A673 (cell line): Measurements from ENCODE around the gene WFDC10B. TPM values are rescaled to one million over a fixed set of nuclear protein-coding genes. Genes with fewer than 3 reads are reported as not detected.

Experiments used
- BruUV-seq: library from RNA; stranded (reverse); fragments of 400-500 nt; replicated peaks from 2 replicates; lab custom pipeline; 2021; lab: Mats Ljungman, UMichigan
- CTCF ChIA-PET: fragments of 300-600 bp; sonication (Branson Sonifier 250); formaldehyde crosslinking; loops from one replicate; lab custom pipeline; 2022; ENCODE audit warnings: antibody characterized with exemption; lab: Charles Lee
- POLR2A ChIA-PET: fragments of 300-600 bp; sonication (Branson Sonifier 250); formaldehyde crosslinking; loops from one replicate; lab custom pipeline; 2022; ENCODE audit warnings: antibody characterized with exemption; ENCODE audit not compliant: low non-redundant PET; lab: Charles Lee
- DNase-seq: peaks from one replicate; pipeline ENCODE4 v3.0.0-alpha.2; 2015; ENCODE audit warnings: low spot score
- H3K27ac ChIP-seq: fragments of 200-600 bp; sonication (generic); 2 replicates; pipeline ENCODE4 v1.5.1; 2016; ENCODE audit warnings: mixed run types, low read depth, mild to moderate bottlenecking, mixed read lengths, antibody characterized with exemption, low read length; ENCODE audit not compliant: poor library complexity, severe bottlenecking
- H3K27me3 ChIP-seq: fragments of 200-600 bp; sonication (generic); replicated peaks from 2 replicates; pipeline ENCODE4 v1.6.1; 2017; ENCODE audit warnings: mixed run types, low read depth, mild to moderate bottlenecking, mixed read lengths, antibody characterized with exemption, low read length; ENCODE audit not compliant: insufficient read depth, poor library complexity
- H3K36me3 ChIP-seq: fragments of 200-600 bp; sonication (generic); 2 replicates; pipeline ENCODE4 v1.6.1; 2016; ENCODE audit warnings: mixed run types, mild to moderate bottlenecking, mixed read lengths, antibody characterized with exemption, low read length; ENCODE audit not compliant: insufficient read depth, poor library complexity, severe bottlenecking
- H3K4me1 ChIP-seq: fragments of 200-600 bp; sonication (generic); 2 replicates; pipeline ENCODE4 v1.6.1; 2017; ENCODE audit warnings: mixed run types, mild to moderate bottlenecking, mixed read lengths, antibody characterized with exemption, low read length; ENCODE audit not compliant: insufficient read depth, poor library complexity, severe bottlenecking
- H3K4me3 ChIP-seq: fragments of 200-600 bp; sonication (generic); 2 replicates; pipeline ENCODE4 v1.5.1; 2016; ENCODE audit warnings: low read depth, mixed run types, mild to moderate bottlenecking, mixed read lengths, low read length; ENCODE audit not compliant: poor library complexity, severe bottlenecking
- H3K9me3 ChIP-seq: fragments of 200-600 bp; sonication (generic); 2 replicates; pipeline ENCODE4 v1.6.1; 2016; ENCODE audit warnings: mixed run types, low read depth, mild to moderate bottlenecking, mixed read lengths, antibody characterized with exemption, low read length; ENCODE audit not compliant: poor library complexity, severe bottlenecking
- EZH2 ChIP-seq: fragments of 200-600 bp; sonication (generic); IDR thresholded peaks from 2 replicates; pipeline ENCODE4 v1.6.1; 2017; ENCODE audit warnings: borderline replicate concordance, low read depth, mild to moderate bottlenecking, mixed read lengths, antibody characterized with exemption, low read length; ENCODE audit not compliant: poor library complexity, severe bottlenecking
- intact Hi-C: fragments of 100-400 bp; cut with micrococcal nuclease; formaldehyde crosslinking; loops from one replicate; pipeline ENCODE4 v1.10.0; 2022; ENCODE audit not compliant: unreplicated experiment
- total RNA-seq: library from RNA; stranded (reverse); gene quantifications from 2 replicates; pipeline ENCODE4 v1.2.3, GENCODE V29; 2021
- TF ChIP-seq, protein P1 (sequence below): fragments of 300-800, 200-600 bp; sonication (generic); conservative IDR thresholded peaks from 2 replicates; pipeline ENCODE4 v1.5.1; 2017; ENCODE audit warnings: low read depth, mild to moderate bottlenecking, antibody characterized with exemption, low read length, moderate library complexity, mixed read lengths

The WFDC10B gene
- total RNA-seq, 1 experiment from 2014 or later: not detected

DNA sequence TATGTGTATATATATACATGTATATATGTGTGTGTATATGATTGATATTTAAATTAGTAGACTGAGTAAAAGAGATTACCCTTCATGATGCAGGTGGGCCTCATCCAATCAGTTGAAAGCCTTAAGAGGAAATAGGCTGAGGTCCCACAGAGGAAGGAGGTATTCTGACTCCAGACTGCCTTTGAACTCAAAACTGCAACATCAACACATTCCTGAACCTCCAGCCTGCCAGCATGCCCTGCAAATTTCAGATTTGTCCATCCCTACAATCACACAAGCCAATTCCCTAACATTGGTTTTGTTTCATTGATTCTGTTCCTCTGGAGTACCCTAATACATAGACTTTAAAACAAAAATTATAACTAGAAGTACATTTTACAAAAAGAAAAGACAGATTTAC lies 40.2 kb upstream of the WFDC10B start:
- intact Hi-C loops: no loop called here
- H3K27me3 ChIP-seq: peaks cover 18% of the 10 kb centered on the region
- no peaks in the 10 kb centered on the region for H3K36me3 ChIP-seq
- H3K27ac ChIP-seq: no peak overlapping the region
- no peaks in the 10 kb centered on the region for H3K9me3 ChIP-seq
- TF ChIP-seq, protein P1, sequence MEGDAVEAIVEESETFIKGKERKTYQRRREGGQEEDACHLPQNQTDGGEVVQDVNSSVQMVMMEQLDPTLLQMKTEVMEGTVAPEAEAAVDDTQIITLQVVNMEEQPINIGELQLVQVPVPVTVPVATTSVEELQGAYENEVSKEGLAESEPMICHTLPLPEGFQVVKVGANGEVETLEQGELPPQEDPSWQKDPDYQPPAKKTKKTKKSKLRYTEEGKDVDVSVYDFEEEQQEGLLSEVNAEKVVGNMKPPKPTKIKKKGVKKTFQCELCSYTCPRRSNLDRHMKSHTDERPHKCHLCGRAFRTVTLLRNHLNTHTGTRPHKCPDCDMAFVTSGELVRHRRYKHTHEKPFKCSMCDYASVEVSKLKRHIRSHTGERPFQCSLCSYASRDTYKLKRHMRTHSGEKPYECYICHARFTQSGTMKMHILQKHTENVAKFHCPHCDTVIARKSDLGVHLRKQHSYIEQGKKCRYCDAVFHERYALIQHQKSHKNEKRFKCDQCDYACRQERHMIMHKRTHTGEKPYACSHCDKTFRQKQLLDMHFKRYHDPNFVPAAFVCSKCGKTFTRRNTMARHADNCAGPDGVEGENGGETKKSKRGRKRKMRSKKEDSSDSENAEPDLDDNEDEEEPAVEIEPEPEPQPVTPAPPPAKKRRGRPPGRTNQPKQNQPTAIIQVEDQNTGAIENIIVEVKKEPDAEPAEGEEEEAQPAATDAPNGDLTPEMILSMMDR: no peak
- TF ChIP-seq EZH2: no peak
- no peak overlapping the region for H3K4me3 ChIP-seq
- no TSS peak for BruUV-seq
- no peaks in the 10 kb centered on the region for H3K4me1 ChIP-seq
- no peak for DNase-seq
- ChIA-PET CTCF (no interaction called here), POLR2A (no interaction called here)

DNA sequence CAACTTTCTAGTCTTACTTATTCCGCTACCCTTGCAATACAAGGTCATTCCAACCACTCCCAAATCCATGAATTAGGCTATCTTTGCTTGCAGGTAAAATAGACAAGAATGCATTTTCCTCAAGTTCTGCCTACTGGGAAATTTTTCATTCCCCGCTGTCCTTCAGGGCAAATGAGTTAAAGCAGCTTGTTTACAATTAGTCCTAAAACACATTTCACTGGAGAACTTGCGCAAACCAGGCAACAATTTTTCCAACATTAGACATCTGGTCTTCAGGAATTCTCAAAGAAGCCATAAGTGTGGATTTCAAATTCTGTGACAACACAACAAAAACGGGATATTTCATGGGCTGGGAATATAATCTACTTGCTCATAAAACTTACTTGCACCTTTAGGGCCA lies 37.8 kb upstream of the WFDC10B start:
- TF ChIP-seq, protein P1: no peak
- no peak for TF ChIP-seq EZH2
- Histone ChIP-seq H3K27ac (no peak overlapping the region), H3K4me1 (no peaks in the 10 kb centered on the region), H3K4me3 (no peak overlapping the region), H3K36me3 (no peaks in the 10 kb centered on the region), H3K9me3 (no peaks in the 10 kb centered on the region), H3K27me3 (peaks cover 16% of the 10 kb centered on the region)
- ChIA-PET CTCF (no interaction called here), POLR2A (interaction anchor here (0.7 kb wide), 1 partner anchor 8 kb away, joined by 6 read pairs; no protein-coding TSS in a partner anchor)
- intact Hi-C loops: no loop called here
- no peak for DNase-seq
- BruUV-seq: no TSS peak

DNA sequence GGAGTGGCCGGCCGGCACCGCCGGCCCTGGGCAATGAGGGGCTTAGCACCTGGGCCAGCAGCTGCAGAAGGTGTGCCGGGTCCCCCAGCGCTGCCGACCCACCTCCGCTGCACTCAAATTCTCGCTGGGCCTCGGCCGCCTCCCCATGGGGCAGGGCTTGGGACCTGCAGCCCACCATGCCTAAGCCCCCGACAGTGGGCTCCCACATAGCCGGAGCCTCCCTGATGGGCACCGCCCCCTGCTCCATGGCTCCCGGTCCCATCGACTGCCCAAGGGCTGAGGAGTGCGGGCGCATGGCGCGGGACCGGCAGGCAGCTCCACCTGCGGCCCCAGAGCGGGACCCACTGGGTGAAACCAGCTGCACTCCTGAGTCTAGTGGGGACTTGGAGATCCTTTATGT lies 31.2 kb upstream of the WFDC10B start:
- BruUV-seq: no TSS peak
- Histone ChIP-seq H3K27ac (no peak overlapping the region), H3K4me3 (no peak overlapping the region), H3K4me1 (no peaks in the 10 kb centered on the region), H3K9me3 (no peaks in the 10 kb centered on the region), H3K36me3 (no peaks in the 10 kb centered on the region), H3K27me3 (peaks cover 11% of the 10 kb centered on the region)
- POLR2A ChIA-PET: no interaction called here
- no peak for DNase-seq
- intact Hi-C loops: no loop called here
- CTCF ChIA-PET: no interaction called here
- TF ChIP-seq, protein P1: no peak
- TF ChIP-seq EZH2: no peak
